ENCODE measurements around the gene JOSD1.
A peak's percentile ranks its signal among the peaks of the same experiment; 100 is the strongest.

Gene JOSD1

GRCh38 chr22:38720350-38720749, 19.6 kb upstream of the JOSD1 start:
- H3K27me3 ChIP-seq (ENCODE audit: control insufficient read depth, insufficient read depth, low read length), result no peaks in the 10 kb centered on the region
- H3K36me3 ChIP-seq (ENCODE audit: insufficient read depth, low read length), result peaks cover 51% of the 10 kb centered on the region
- no peak overlapping the region for H3K4me3 ChIP-seq (ENCODE audit: low read length)
- H3K9me3 ChIP-seq (replicated peaks; ENCODE audit: low read length), result no peaks in the 10 kb centered on the region
- H3K4me1 ChIP-seq (ENCODE audit: control insufficient read depth, insufficient read depth, low read length), result peaks cover 19% of the 10 kb centered on the region
- no peak overlapping the region for H3K4me2 ChIP-seq (ENCODE audit: low read length)
- H3K9ac ChIP-seq (ENCODE audit: low read depth, low read length), result no peak overlapping the region

DNA sequence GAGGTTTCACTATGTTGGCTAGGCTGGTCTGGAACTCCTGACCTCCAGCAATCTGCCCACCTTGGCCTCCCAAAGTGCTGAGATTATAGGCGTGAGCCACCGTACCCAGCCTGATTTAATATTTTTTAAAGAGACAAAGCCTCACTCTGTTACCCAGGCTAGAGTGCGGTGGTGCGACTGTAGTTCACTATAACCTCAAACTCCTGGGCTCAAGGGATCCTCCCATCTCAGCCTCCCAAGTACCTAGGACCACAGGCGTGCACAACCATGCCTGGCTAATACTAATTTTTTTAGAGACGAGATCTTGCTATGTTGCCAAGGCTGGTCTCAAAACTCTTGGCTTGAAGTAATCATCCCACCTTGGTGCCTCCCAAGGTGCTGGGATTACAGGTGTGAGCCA, 18.5 kb upstream of the JOSD1 start:
- Histone ChIP-seq H3K4me2 (ENCODE audit: low read length) (no peak overlapping the region), H3K9ac (ENCODE audit: low read depth, low read length) (no peak overlapping the region), H3K27me3 (ENCODE audit: control insufficient read depth, insufficient read depth, low read length) (no peaks in the 10 kb centered on the region), H3K9me3 (replicated peaks; ENCODE audit: low read length) (no peaks in the 10 kb centered on the region), H3K4me1 (ENCODE audit: control insufficient read depth, insufficient read depth, low read length) (peaks cover 19% of the 10 kb centered on the region), H3K36me3 (ENCODE audit: insufficient read depth, low read length) (peaks cover 42% of the 10 kb centered on the region), H3K4me3 (ENCODE audit: low read length) (no peak overlapping the region)

DNA sequence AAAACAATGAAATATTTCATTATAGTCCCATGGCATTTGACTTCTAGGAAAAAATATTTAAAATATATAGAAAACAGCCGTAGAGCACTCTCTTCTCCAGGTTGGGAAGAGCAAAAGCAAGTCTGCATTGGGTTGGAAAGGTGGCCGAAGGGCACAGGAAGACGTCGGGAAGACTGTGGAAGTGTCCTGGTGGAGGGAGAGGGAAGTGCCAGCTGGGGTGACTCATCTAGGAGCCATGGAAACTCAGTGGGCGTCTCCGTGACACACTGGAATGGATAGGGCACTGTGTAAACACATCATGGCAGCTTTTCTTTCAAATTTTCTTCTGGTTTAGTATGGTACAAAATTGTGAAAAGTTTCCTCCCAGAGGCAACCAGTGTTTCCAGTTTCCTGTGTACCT, 17.7 kb upstream of the JOSD1 start:
- H3K36me3 ChIP-seq (ENCODE audit: insufficient read depth, low read length), result peaks cover 37% of the 10 kb centered on the region
- H3K4me2 ChIP-seq (ENCODE audit: low read length), result peak overlapping the region; percentile 31
- H3K4me1 ChIP-seq (ENCODE audit: control insufficient read depth, insufficient read depth, low read length), result peaks cover 19% of the 10 kb centered on the region
- no peaks in the 10 kb centered on the region for H3K9me3 ChIP-seq (replicated peaks; ENCODE audit: low read length)
- no peak overlapping the region for H3K4me3 ChIP-seq (ENCODE audit: low read length)
- H3K9ac ChIP-seq (ENCODE audit: low read depth, low read length), result no peak overlapping the region
- no peaks in the 10 kb centered on the region for H3K27me3 ChIP-seq (ENCODE audit: control insufficient read depth, insufficient read depth, low read length)

- peaks cover 32% of the 10 kb centered on the region for H3K36me3 ChIP-seq (ENCODE audit: insufficient read depth, low read length)
- no peaks in the 10 kb centered on the region for H3K9me3 ChIP-seq (replicated peaks; ENCODE audit: low read length)
- H3K27me3 ChIP-seq (ENCODE audit: control insufficient read depth, insufficient read depth, low read length), result no peaks in the 10 kb centered on the region
- no peak overlapping the region for H3K4me2 ChIP-seq (ENCODE audit: low read length)
- H3K4me1 ChIP-seq (ENCODE audit: control insufficient read depth, insufficient read depth, low read length), result peaks cover 19% of the 10 kb centered on the region
- no peak overlapping the region for H3K4me3 ChIP-seq (ENCODE audit: low read length)
- no peak overlapping the region for H3K9ac ChIP-seq (ENCODE audit: low read depth, low read length)
Observed at GRCh38 chr22:38717244-38717643, 16.5 kb upstream of the JOSD1 start.

DNA sequence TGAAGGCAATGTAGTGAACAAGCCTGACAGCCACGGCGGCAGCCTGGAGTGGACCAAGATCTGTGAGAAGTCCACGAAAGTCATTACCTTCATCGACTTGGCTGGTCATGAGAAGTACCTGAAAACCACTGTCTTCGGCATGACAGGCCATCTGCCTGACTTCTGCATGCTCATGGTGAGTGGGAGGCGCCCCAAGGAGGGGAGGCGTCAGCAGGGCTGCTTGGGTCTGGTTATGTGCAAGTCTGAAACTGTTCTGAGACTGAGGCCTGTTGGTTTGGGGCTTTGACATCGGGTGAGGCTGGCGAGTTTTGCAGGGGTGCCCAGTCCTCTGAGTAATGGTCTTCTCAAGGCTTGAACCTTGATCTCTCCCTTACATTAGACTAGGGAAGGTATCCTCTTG, 16.1 kb upstream of the JOSD1 start:
- peaks cover 19% of the 10 kb centered on the region for H3K4me1 ChIP-seq (ENCODE audit: control insufficient read depth, insufficient read depth, low read length)
- H3K9ac ChIP-seq (ENCODE audit: low read depth, low read length), result no peak overlapping the region
- H3K9me3 ChIP-seq (replicated peaks; ENCODE audit: low read length), result no peaks in the 10 kb centered on the region
- H3K4me2 ChIP-seq (ENCODE audit: low read length), result no peak overlapping the region
- H3K4me3 ChIP-seq (ENCODE audit: low read length), result no peak overlapping the region
- H3K27me3 ChIP-seq (ENCODE audit: control insufficient read depth, insufficient read depth, low read length), result no peaks in the 10 kb centered on the region
- H3K36me3 ChIP-seq (ENCODE audit: insufficient read depth, low read length), result peaks cover 32% of the 10 kb centered on the region

DNA sequence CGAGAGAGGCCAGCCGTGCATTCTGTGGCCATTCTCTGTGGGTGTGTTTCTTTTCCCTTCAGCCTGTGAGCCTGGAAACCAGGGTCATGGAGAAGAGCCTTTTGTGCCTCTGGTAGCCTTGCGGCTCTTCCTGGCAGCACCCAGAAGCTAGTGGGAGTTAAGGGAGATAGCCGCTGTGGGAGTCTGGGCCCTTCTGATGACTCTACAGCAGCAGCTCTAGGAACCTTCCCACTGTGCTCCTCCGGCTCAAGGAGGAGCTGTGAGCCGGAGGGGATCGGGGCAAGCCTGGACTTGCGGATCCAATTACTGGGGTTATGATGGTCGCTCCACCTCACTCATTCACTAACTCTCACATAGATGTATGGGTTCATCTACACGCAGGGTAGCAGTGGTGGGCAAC, 15.5 kb upstream of the JOSD1 start:
- no peaks in the 10 kb centered on the region for H3K9me3 ChIP-seq (replicated peaks; ENCODE audit: low read length)
- peaks cover 28% of the 10 kb centered on the region for H3K36me3 ChIP-seq (ENCODE audit: insufficient read depth, low read length)
- H3K9ac ChIP-seq (ENCODE audit: low read depth, low read length), result no peak overlapping the region
- no peaks in the 10 kb centered on the region for H3K27me3 ChIP-seq (ENCODE audit: control insufficient read depth, insufficient read depth, low read length)
- peaks cover 19% of the 10 kb centered on the region for H3K4me1 ChIP-seq (ENCODE audit: control insufficient read depth, insufficient read depth, low read length)
- H3K4me3 ChIP-seq (ENCODE audit: low read length), result no peak overlapping the region
- H3K4me2 ChIP-seq (ENCODE audit: low read length), result no peak overlapping the region

- Histone ChIP-seq H3K27me3 (ENCODE audit: control insufficient read depth, insufficient read depth, low read length) (no peaks in the 10 kb centered on the region), H3K9me3 (replicated peaks; ENCODE audit: low read length) (no peaks in the 10 kb centered on the region), H3K4me3 (ENCODE audit: low read length) (no peak overlapping the region), H3K36me3 (ENCODE audit: insufficient read depth, low read length) (peaks cover 28% of the 10 kb centered on the region), H3K9ac (ENCODE audit: low read depth, low read length) (no peak overlapping the region), H3K4me1 (ENCODE audit: control insufficient read depth, insufficient read depth, low read length) (peaks cover 19% of the 10 kb centered on the region), H3K4me2 (ENCODE audit: low read length) (no peak overlapping the region)
Observed at GRCh38 chr22:38715852-38716251, 15.1 kb upstream of the JOSD1 start.

- Histone ChIP-seq H3K9ac (ENCODE audit: low read depth, low read length) (no peak overlapping the region), H3K4me1 (ENCODE audit: control insufficient read depth, insufficient read depth, low read length) (peaks cover 19% of the 10 kb centered on the region), H3K9me3 (replicated peaks; ENCODE audit: low read length) (no peaks in the 10 kb centered on the region), H3K27me3 (ENCODE audit: control insufficient read depth, insufficient read depth, low read length) (no peaks in the 10 kb centered on the region), H3K36me3 (ENCODE audit: insufficient read depth, low read length) (peaks cover 25% of the 10 kb centered on the region), H3K4me2 (ENCODE audit: low read length) (no peak overlapping the region), H3K4me3 (ENCODE audit: low read length) (no peak overlapping the region)
Observed at GRCh38 chr22:38715176-38715764, 14.5 kb upstream of the JOSD1 start.

DNA sequence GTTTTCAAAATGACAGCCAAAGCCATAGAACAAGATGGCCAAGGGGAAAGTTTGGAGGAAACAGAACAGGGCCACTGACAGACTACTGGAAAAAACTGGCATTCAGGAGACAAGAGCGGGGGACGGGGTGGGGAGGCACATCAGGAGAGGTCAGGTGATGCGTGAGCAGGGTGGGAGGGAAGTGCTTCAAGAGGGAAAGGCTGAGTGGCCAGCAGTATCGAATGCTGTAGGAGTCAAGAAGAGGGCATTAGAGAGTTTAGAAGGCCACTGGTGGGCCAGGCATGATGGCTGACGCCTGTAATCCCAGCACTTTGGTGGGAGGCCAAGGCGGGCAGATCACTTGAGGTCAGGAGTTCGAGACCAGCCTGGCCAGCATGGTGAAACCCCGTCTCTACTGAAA, 13.2 kb upstream of the JOSD1 start:
- Histone ChIP-seq H3K4me2 (ENCODE audit: low read length) (no peak overlapping the region), H3K27me3 (ENCODE audit: control insufficient read depth, insufficient read depth, low read length) (no peaks in the 10 kb centered on the region), H3K9me3 (replicated peaks; ENCODE audit: low read length) (no peaks in the 10 kb centered on the region), H3K36me3 (ENCODE audit: insufficient read depth, low read length) (peaks cover 25% of the 10 kb centered on the region), H3K9ac (ENCODE audit: low read depth, low read length) (no peak overlapping the region), H3K4me1 (ENCODE audit: control insufficient read depth, insufficient read depth, low read length) (peaks cover 11% of the 10 kb centered on the region), H3K4me3 (ENCODE audit: low read length) (no peak overlapping the region)

DNA sequence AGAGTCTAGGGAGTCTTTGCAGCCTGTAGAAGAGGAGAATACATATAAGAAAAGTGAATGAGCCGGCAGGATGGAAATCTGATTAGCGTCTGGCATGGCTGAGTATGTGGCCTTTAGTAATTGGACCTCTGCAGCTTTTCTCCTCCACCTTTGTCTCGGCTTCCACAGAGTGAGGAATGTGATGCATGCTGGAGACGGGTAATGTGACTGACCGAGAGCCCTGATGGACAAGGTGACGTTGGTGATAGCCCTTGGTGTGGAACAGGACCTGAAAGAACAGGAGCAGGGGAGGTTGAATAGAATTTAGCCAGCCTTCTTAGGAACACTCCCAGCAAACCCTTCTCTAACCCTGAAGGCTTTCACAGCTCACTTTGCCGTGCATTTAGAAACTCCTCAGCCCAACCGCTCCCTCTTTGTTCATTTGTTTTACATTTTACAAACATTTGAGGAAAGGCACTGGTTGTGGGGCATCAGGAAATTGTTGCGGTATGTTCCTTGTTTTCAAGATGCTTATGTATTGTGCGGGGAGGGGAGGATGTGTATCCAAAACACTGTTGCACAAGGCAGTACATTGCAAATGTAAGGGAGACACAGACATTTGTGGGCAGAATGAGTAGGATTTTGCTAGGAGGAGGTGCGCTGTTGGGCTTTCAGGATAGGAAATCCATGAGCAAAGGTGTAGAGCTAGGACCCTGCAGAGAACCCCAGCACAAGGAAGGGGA, 11.9 kb upstream of the JOSD1 start:
- Histone ChIP-seq H3K27me3 (ENCODE audit: control insufficient read depth, insufficient read depth, low read length) (no peaks in the 10 kb centered on the region), H3K9ac (ENCODE audit: low read depth, low read length) (no peak overlapping the region), H3K36me3 (ENCODE audit: insufficient read depth, low read length) (peaks cover 25% of the 10 kb centered on the region), H3K4me3 (ENCODE audit: low read length) (no peak overlapping the region), H3K4me2 (ENCODE audit: low read length) (no peak overlapping the region), H3K9me3 (replicated peaks; ENCODE audit: low read length) (no peaks in the 10 kb centered on the region), H3K4me1 (ENCODE audit: control insufficient read depth, insufficient read depth, low read length) (peaks cover 5% of the 10 kb centered on the region)

GRCh38 chr22:38710866-38711265, 10.1 kb upstream of the JOSD1 start:
- peaks cover 9% of the 10 kb centered on the region for H3K36me3 ChIP-seq (ENCODE audit: insufficient read depth, low read length)
- no peaks in the 10 kb centered on the region for H3K9me3 ChIP-seq (replicated peaks; ENCODE audit: low read length)
- no peak overlapping the region for H3K4me2 ChIP-seq (ENCODE audit: low read length)
- H3K9ac ChIP-seq (ENCODE audit: low read depth, low read length), result no peak overlapping the region
- H3K27me3 ChIP-seq (ENCODE audit: control insufficient read depth, insufficient read depth, low read length), result no peaks in the 10 kb centered on the region
- no peak overlapping the region for H3K4me3 ChIP-seq (ENCODE audit: low read length)
- peaks cover 13% of the 10 kb centered on the region for H3K4me1 ChIP-seq (ENCODE audit: control insufficient read depth, insufficient read depth, low read length)

DNA sequence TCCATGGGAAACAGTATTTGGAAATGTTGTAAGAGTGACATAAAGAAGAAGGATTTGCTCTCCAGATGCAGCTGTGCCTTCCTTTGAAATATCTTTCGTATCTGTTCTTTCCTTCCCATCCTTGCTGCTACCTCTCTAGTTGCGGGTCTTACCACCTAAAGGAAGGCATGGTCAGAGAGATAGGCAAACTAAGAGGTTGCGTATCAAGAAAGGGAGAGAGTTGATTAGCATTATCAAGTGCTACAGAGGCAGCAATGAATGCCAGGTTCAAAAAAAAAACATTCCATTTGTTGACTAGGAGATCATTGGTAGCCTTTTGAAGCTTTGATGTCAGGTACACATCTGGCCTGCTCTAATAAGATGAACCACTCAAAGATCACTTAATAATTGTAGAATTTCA, 9.6 kb upstream of the JOSD1 start:
- H3K27me3 ChIP-seq (ENCODE audit: control insufficient read depth, insufficient read depth, low read length), result no peaks in the 10 kb centered on the region
- peaks cover 6% of the 10 kb centered on the region for H3K36me3 ChIP-seq (ENCODE audit: insufficient read depth, low read length)
- H3K9ac ChIP-seq (ENCODE audit: low read depth, low read length), result no peak overlapping the region
- peaks cover 13% of the 10 kb centered on the region for H3K4me1 ChIP-seq (ENCODE audit: control insufficient read depth, insufficient read depth, low read length)
- no peaks in the 10 kb centered on the region for H3K9me3 ChIP-seq (replicated peaks; ENCODE audit: low read length)
- H3K4me2 ChIP-seq (ENCODE audit: low read length), result no peak overlapping the region
- H3K4me3 ChIP-seq (ENCODE audit: low read length), result no peak overlapping the region

All from skeletal muscle satellite cell (primary cell).